HG03159 (cell line): ENCODE measurements around the gene SELENOO.

Experiments
- ATAC-seq: cut with Tn5 transposase; IDR thresholded peaks from one replicate; pipeline ENCODE4 v1.9.1; 2021; ENCODE audit warnings: mild to moderate bottlenecking, moderate library complexity; ENCODE audit not compliant: unreplicated experiment

Gene SELENOO

DNA sequence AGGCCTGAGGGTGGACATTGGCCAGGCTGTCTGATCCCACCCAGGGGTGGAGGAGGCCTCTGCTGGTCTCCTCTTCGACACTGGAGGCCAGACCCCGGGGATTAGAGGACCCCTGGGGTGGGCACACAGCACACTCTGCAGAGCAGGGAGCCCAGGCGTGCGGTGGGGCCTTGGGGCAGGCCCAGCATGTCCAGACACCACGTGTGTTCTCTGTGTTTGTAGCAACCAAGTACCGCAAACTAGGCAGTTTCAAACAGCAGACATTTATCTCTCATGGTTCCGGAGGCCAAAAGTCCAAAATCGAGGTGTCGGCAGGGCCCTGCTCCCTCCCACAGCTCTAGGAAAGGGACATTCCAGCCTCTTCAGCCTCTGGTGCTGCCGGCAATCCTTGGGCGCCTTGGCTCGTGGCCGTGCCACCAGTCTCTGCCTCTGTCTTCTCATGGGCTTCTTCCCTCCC, 28.8 kb upstream of the SELENOO start:
- ATAC-seq, result no peak

DNA sequence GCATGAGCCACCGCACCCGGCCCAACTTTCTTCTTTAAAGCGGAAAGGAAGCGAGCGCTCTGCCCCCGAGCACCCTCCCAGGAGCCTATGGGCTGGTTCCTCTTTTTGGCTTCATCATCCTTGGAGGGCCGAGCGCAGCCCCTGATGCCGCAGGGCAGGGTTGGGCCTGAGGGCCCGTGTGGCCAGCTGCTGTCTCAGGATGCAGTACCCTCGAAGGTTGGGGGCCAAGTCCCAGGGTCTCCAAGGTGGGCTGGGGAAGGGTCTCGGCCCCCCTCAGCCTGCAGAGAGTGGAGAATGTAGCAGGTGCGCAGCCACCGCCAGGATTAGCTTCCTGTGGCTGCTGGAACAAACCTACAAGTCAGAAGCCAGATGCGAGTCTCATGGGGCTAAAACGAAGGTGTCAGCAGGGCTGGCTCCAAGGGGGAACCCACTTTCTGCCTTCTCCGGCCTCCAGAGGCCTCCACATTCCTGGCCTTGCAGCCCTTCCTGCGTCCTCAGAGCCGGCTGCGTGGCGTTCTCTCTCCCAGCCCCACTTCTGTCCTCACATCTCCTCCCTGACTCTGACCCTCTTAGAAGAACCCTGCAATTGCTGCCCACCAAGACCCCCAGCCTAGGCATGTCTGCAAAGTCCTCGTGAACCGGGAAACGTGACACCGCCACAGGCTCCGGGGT, 27.4 kb upstream of the SELENOO start:
- ATAC-seq, result no peak

DNA sequence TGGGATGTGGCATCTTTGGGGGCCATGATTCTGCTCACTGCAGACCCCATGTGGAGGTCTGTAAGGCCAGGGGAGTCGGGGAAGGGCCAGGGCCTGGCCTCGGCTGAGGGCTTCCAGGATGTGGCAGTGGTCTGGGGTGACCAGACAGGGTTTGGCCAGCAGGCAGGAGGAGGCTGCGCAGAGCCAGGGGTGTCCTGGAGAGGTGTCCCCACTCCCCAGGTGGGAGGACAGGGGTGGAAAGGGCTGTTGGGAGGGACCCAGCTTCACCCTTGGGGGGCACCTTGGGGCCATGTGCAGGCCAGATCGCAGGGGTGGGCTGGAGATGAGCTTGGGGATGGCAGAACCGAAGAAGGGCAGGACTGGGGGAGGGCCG, 26.8 kb upstream of the SELENOO start:
- no peak for ATAC-seq

DNA sequence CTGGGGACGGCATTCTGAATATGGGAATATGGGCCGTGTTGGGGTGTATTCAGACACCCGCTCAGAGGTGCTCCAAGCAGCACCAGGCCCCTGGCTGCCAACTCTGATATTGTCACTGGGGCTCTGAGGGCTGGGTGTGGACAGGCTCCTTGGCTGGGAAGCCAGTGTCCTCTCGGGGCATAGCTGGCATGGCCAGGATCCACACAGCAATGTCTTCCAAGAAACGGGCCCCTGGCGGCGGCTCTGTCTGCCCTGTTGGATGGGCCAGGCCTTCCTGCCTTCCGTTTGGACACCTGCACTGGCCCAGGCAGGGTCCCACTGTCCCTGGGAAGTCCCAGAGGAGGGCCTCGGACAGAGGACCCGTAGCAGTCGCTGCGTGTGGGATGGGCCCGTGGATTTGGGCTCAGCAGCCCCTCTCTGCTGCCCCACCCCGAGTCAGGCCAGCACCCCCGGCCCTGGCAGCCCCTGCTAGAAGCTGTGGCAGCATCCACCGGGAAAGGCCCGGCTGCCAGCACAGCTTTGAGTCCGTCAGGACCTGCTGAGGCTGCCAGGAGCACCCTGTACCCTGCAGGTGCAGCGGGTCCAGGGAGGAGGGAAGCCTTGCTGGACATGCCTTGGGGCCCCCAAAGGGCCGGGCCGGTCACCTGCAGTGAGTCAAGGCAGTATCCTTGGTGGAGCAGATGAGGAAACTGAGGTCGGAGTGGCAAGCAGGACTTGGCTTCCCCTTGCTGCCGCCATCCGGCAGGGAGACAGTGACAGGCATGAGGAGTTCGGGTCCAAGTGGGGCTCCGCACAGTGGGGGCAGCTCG, 26.2 kb upstream of the SELENOO start:
- no peak for ATAC-seq

DNA sequence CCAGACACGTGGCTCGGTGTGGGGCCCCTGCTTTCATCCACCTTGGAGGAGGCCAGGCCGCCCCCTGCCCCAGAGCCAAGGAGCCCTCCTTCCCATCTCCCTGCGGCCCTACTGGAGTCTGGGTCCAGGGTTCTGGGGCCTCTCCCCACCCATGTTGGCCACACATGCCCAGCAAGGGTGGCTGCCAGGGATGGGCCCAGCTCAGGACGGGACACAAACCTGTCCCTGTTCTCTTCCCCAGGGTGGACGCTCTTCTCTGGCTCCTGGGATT, 25.7 kb upstream of the SELENOO start:
- ATAC-seq, result no peak

DNA sequence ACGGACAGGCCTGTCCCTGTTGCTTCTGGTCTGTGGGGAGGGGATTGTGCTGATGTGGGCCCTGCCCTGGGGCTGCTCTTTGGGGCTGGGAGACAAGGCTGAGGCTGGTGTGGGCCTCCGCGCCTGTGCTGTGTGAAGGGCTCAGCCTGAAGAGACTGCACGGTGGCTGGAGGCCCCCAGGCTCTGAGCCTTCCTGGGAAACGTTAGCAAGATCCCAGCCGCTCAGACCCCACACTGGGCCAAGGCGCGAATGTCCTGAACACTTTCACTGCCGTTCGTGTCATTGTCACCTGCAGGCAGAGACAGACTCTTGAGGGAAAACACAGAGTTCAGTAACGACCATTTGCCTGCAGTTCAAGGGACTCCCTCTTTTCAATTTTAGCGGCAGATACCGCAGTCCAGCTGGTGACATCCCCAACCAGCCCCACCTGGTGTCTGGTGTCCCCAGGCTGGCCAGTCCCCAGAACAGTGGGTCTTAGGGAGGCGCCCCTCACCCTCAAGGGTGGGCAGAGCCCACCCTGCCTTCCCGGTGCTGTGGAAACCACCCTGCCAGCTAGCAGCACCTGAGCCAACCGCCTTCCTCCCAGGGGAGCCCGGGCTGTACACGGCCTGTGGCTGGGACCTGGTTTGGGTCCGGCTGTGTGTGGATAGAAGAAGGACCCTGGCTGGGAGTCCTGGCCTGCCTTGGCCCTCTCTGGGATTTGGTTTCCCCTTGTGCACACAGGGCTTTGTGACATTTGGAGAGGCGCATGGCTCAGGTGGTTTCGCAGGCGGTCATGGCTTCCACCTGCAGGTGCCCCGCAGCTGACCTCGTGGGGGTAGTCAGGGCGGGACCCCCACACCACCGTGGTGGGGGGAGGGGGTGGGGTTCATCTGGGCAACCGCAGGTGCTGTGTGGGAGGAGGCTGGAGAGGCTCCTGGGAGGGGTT, 24.6 kb upstream of the SELENOO start:
- ATAC-seq, result no peak

DNA sequence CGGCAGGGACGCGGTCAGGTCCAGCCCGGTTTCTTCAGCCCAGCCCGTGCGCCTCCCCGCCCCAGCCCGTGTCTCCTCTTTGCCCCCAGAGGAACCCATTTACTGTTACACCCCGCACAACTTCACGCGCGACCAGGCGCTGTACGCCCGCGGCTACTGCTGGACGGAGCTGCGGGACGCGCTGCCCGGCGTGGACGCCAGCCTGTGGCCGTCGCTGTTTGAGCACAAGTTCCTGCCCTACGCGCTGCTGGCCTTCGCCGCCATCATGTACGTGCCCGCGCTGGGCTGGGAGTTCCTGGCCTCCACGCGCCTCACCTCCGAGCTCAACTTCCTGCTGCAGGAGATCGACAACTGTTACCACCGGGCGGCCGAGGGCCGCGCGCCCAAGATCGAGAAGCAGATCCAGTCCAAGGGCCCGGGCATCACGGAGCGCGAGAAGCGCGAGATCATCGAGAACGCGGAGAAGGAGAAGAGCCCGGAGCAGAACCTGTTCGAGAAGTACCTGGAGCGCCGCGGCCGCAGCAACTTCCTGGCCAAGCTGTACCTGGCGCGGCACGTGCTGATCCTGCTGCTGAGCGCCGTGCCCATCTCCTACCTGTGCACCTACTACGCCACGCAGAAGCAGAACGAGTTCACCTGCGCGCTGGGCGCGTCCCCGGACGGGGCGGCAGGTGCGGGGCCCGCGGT, 23.8 kb upstream of the SELENOO start:
- ATAC-seq, result no peak

DNA sequence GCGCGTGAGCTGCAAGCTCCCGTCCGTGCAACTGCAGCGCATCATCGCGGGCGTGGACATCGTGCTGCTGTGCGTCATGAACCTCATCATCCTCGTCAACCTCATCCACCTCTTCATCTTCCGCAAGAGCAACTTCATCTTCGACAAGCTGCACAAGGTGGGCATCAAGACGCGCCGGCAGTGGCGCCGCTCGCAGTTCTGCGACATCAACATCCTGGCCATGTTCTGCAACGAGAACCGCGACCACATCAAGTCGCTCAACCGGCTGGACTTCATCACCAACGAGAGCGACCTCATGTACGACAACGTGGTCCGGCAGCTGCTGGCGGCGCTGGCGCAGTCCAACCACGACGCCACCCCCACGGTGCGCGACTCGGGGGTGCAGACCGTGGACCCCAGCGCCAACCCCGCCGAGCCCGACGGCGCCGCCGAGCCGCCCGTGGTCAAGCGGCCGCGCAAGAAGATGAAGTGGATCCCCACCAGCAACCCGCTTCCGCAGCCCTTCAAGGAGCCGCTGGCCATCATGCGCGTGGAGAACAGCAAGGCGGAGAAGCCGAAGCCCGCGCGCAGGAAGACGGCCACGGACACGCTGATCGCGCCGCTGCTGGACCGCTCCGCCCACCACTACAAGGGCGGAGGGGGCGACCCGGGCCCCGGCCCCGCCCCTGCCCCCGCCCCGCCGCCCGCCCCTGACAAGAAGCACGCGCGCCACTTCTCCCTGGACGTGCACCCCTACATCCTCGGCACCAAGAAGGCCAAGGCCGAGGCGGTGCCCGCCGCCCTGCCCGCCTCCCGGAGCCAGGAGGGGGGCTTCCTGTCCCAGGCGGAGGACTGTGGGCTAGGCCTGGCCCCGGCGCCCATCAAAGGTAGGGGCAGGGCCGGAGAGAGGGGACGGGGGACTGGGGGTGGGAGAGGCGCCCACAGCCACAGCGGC, 23.0 kb upstream of the SELENOO start:
- ATAC-seq, result no peak

DNA sequence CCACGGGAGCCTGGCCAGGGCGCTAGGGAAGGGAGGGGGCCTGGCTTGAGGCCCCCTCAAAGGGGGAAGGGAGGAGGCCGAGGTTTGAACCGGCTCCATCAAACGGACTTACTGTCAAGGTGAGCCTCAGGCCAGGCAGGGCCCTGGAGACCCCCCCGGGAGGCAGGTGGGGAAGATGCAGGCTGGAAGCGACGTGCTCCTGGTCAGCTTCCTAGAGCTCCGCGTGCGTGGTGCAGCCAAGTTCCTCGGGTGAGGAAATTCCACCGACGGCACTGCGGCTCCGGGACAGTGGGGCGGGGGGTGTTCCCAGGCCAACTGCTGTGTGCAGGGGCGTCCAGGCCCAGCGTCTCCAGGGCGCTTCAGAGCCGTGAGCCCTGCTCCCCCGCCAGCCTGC, 22.3 kb upstream of the SELENOO start:
- no peak for ATAC-seq

DNA sequence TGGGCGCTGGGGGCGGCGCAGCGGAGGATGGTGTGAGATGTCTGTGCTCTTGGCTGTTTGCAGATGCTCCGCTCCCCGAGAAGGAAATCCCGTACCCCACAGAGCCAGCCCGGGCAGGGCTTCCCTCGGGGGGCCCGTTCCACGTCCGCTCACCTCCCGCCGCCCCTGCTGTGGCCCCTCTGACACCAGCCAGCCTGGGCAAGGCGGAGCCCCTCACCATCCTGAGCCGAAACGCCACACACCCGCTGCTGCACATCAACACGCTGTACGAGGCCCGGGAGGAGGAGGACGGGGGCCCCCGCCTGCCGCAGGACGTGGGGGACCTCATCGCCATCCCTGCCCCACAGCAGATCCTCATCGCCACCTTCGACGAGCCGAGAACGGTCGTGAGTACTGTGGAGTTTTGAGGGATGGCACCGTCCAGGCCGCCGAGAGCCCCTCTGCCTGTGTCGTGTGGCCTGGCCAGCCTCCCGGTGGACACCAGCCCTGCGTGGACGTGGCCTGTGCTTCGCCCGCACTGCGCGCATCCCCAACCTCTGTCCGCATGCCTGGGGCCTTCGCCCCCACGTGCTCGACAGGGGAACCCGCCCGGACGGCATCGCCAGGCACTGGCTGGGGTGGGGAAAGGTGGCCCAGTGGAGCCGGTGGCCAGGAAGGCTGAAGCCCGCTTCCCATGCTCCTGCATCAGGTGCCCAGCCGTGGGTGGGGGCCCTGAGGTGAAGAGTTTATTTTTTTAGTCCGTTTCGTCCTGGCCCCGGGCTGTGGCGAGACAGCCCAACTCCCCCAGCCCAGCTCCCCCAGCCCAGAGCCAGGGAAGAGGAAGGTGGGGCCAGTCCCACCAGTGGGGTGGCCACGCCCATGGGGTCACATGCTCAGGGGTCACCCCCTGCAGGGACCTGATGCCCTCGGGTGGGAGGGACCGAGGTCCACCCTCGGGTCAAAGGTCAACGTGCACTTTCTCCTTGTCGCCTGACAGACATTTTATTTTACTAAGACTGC, 21.6 kb upstream of the SELENOO start:
- no peak for ATAC-seq

DNA sequence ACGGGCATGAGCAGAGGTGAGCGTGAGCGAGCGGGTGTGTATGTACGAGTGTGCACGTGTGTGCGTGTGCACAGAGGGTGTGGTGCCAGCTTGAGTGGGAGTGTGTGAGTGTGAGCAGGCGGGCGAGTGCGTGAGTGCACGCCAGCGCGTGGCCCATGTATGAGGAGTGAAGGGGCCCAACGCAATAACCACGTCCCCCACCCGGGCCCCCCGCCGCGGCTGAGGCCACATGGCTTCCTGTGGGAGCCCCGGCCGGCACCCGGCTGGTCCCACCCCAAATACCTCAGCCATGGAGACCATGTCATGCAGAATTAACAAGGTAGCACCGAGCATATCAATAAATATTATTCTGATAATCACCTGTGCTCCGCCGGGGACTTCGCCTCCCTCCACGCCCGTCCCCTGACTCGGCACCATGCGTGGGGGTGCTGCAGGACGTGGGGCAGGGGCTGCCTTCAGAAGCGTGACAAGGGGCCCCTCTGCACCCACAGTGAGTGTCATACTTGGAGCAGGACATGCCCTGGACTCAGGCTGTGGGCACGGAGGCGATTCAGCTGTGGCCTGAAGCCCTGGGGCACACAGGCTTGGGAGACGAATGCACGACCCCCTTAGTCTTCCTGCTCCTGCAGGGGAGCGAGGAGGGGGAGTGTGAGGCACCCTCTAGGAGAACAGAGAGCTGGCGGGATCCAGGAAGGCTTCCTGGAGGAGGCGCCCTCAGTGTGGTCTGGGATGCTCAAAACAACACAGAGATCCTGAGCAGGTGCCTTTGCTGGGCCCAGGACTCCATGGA, 20.7 kb upstream of the SELENOO start:
- ATAC-seq, result no peak

DNA sequence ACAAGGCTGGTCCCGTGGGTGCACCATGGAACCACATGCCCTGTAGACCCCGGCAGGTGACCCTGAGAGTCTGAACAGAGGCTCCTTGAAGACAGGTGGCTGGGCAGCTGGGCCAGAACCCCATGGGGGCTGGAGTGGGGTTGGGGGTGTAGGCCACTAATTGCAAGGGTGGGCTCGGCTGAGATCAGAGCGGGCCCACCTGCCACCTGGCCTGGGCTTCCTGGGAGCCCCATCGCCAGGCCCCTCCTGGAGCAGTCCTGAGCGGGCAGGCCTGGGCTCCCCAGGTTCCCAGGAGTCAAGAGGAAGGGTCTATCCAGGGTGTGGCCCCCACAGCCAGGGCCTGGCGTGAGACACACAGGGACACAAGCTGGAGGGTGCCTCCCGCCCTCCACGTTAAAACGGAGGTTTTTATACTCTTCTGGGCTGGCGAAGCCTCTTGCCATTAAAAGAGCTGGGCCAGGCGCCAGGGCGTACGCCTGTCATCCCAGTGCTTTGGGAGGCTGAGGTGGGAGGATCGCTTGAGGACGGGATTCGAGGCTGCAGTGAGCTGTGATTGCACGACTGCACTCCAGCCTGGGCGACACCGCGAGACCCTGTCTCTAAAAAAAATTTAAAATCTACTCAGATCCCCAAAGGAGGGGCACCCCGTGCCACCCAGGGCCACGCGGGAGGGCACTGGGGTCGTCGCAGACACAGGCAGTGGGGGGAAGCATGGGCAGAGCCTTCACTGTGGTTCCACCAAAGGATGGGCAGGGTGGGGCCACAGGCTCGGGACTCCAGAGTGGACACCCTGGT, 19.9 kb upstream of the SELENOO start:
- no peak for ATAC-seq

DNA sequence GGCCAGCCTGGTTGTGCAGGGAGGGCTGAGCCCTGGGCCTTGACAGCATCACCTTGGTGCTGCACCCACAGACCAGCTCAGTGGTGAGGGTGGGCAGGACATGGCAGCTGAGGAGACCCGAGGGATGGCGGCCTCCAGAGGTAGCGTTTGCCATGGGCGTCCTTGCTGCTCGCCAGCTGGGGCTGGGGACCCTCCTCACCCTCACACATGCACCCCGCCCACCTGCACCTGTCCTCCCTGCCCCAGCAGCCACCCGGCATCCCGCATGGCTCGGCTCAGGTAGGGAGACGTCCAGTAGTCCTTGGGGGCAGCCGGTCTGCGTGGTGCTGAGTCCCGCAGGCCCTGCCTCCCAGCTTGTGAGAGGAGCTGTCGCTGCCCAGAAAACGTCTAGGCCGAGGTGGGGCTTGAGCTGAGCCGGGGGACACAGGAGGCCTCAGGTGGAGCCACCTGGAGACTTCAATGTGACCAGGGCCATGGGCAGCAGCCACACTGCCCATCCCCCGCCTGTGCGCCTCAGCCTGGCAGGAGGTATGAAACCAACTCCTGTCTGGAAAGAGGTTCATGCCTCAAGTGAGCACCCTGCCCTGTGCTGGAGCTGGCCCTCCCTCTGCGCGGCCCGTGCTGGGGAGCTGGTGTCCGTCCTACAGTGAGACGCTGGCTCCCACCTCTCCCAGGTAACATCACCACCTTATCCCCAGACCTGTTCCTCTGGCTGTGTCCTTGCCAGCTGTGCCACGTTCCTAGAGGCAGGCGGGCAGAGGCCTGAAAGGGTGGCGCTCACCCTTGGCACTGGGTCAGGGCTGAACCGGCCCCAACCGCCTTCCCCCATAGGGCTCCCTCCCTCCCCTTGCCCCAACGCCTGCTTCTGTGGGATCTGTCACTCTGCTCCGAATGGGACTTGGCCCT, 18.4 kb upstream of the SELENOO start:
- no peak for ATAC-seq

DNA sequence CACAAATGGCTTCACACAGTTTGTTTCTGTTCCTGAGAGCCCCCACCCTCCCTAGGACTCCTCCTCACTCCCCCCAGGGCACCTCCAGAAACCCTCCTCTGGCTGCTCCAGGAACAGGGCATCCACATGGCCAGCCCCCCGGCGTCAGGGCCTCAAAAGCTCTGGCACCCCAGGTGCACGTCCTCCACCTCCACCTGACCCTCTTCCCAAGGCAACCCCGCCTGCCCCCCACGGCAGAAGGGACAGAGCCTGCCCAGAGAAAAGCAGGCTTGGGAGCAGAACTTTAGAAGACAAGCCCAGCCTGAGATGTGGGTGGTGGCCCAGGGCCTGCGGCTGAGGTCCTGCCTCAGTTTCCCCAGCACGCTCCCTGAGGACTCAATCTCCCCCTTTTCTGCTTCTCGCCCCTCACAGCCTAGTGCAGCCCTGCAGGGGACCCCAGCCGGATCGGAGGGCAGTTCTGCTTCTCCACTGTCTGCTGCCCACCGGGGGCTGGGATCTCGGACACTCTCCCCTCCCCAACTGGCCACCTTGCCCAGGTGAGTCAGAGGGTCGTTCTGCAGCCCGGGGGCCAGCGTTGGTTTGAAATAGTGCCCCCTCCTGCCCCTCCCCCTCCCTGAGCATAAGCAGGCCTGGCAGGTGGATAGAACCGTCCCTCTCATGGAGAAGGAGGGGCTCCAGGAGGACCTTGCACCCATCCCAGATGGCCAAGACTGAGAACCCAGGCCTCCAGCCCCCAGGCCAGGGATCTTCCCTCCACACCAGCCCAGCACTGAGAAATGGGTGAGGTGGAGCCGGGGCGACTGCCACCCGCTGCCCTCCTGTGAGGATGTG, 17.5 kb upstream of the SELENOO start:
- no peak for ATAC-seq
